ENCODE results near the gene TTLL7. TPM values are rescaled to one million over a fixed set of nuclear protein-coding genes. Genes with fewer than 3 reads are reported as not detected.
A peak's percentile ranks its signal among the peaks of the same experiment; 100 is the strongest.
"Not testable (repeated sequence)": the region's sequence is repeated elsewhere in the genome, so short reads cannot be mapped to it uniquely, and the experiment has no call there.

TTLL7 gene
- polyA plus RNA-seq, 12 donors: 18.8 to 58.8 (median 33.7) TPM; not detected in 1

DNA sequence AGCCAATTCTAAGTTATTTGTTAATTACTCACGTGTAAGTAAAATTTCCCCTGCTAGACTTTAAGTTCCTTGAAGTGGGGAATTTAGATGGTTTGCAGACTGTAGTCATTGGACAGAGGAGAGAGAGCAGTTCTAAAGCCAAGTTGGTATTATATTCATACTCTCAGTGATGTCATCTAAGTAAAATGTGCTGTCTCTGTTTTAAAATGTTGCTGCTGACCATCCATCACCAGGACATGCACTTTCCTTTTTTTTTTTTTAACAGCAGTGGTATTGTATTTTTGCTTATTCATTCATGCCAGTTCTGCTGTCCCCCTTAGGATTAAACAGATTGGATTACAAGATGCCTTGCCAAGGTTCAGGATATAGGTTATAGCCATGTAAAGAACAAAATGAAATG, 2.3 kb downstream of the TTLL7 start:
- peak; percentile 24 for DNase-seq

DNA sequence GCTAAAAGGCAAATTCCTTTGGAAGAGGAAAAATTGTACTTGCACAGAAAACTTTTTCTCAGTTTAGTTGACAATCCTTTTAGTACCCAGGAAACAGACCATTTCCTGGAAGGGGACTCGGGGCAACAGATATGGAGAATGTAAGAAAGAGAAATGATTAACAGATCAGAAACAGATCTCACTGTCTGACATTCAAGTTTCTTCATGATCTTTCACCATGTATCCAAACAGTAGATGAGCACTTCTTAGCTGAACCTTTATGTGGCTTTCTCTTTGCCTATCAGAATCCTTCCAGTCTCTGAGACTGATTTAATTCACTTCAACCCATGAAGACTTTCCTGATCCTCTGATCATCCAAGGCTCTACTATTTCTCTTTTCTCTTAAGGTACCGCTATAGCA, 2.7 kb downstream of the TTLL7 start:
- DNase-seq: no peak

- no peak for DNase-seq
Observed at GRCh38 chr1:83995649-83996048, 3.3 kb downstream of the TTLL7 start.

- no peak for DNase-seq
Observed at GRCh38 chr1:83994111-83994510, 4.8 kb downstream of the TTLL7 start.

DNA sequence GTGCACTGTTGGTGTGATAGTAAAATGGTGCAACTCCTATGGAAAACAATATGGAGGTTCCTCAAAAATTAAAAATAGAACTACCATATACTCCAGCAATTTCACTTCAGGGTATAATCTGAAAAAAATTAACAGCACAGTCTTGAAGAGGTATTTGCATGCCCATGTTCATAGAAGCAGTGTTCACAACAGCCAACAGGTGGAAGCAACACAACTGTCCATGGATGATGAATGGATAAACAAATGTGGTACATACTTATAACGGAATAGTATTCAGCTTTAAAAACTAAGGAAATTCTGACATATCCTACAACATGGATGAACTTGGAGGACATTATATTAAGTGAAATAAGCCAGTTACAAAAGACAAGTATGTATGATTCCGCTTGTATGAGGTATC, 8.2 kb downstream of the TTLL7 start:
- no peak for DNase-seq

GRCh38 chr1:83985048-83985447, 13.9 kb downstream of the TTLL7 start:
- DNase-seq: no peak

- not testable (repeated sequence) for DNase-seq
Observed at GRCh38 chr1:83983918-83984317, 15.0 kb downstream of the TTLL7 start.

DNA sequence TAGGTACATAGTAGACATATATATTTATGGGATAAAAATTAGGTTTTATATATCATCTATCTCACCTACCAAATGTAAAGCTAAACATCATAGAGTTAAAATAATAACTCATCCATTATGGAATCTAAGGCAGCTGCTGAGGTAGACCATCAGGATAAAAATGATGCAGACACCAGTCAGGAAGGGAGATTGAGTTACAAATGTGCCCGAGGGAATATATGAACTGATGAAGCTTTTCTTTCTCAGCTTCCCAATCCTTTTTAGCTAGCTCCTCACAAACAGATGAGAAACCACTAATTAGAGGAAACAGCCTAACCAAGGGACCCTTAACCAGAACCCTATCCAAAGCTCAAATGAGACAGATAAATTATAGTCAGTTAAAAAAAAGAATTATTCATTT, 20.9 kb downstream of the TTLL7 start:
- no peak for DNase-seq

- no peak for DNase-seq
Observed at GRCh38 chr1:83976920-83977319, 22.0 kb downstream of the TTLL7 start.

- peak; percentile 4 for DNase-seq
Observed at GRCh38 chr1:83970802-83971201, 28.1 kb downstream of the TTLL7 start.

DNA sequence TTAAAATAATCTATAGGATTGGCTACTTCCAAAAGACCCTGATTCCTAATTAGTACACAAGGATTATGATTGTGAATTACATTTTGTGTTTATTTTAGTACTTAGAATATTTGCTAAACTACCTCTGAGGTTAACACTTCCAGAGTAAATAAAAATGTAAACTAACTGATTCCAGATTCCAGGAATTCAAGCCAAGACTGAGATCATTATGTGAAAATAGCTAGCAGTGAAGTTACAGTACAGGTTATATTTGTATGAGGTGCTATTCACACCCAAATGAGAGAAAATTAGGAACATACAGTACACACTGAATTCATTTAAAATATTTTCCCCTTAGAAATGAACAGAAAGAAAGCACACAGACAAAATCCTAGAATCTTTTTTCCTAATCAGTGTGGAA, 28.8 kb downstream of the TTLL7 start:
- peak; percentile 27 for DNase-seq

DNA sequence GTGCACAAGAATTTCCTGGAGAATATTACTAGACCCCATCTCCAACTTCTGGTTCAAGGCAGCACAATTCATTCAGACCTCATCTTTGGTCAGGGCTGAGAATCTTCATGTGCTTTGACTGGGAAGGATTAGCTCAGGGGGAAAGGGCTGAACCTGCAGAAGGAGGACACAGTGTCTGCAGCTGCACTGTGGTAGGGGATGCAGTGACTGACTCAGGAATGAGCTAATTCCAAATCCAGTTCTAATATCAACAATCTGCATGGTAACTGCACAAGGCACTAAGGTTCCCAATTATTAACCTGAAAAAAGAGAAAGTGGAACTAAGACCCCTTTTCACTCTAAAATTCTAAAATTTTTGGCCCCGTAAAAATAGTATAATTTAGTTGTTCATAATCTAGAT, 31.6 kb downstream of the TTLL7 start:
- DNase-seq: no peak

DNA sequence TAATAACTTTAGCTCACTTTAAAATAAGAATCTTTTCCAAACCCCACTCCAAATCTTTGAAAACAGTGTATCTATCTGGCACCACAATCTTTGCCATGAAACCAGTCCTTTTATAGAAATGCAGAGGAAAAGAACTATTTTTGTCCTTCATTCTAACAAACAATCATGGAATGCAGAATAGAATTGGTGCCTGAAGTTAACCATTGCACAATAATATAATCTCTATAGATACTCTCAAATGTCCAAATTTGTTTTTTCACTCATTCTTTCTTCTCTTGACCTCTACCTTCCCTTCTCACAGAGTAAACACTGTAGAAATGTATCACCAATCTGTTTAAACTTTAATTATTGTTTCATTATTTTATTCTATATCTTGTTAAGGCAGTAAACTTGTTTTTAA, 34.8 kb downstream of the TTLL7 start:
- no peak for DNase-seq

DNA sequence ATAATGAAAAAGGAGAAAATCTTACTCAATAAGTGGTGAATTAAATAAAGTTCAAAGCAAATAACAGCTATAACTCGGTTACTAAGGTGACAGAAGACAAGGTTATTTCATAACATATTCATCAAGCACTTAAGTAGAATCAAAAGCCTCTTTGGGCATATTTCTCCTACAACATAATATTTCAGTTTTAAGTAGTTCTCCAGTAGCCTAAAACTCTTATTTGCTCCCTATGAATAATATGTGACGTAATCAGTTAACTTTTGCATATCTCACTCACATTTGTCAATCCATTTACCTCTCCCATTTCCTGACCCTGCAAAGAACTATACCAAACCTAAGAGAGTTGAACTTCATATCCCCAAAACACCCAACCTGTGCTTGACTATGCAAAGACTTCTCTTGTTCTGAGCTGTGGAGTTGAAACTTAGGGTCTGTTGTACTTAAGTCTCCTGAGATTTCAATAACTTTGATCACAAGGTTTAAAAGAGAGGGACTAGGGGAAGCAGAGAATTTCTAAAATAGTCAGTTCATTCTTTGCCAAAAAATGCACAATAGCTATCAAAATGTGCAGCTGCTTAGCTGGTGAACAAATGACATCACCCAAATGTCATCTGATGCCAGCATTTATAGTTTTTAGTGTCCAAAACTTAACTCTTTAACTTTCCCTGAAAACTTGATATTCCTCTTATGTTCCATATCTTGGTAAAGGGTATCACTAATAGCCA, 37.2 kb downstream of the TTLL7 start:
- DNase-seq: no peak

GRCh38 chr1:83960669-83961277, 38.2 kb downstream of the TTLL7 start:
- no peak for DNase-seq

DNA sequence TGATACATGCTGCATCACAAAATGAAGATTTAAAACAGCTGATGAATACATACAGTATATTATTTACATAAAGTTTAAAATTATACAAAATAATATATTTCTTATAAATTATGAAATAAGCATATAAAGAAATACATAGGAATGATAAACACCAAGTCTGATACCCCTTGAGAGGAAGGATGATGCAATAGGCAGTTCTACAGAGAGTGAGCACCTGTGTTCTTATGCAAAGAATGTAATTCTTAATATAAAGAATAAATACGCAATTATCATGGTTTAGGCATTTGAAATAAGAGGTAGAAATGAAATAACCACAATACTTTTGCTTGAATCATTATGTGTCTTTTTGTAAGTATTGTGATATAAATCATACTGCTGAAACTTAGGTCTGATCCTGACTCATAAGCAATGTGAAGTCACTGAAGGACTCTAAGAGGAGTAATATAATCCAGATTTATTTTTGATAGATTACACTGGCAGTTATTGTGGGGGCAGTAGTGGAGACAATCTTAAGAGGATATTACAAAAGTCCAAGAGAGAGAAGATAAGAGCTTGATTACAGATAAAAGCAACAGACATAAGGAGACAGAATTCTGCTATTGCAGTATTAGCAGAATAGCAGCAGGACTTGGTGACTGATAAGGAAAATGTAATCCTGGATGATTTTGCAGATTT, 39.0 kb downstream of the TTLL7 start:
- DNase-seq: no peak

DNA sequence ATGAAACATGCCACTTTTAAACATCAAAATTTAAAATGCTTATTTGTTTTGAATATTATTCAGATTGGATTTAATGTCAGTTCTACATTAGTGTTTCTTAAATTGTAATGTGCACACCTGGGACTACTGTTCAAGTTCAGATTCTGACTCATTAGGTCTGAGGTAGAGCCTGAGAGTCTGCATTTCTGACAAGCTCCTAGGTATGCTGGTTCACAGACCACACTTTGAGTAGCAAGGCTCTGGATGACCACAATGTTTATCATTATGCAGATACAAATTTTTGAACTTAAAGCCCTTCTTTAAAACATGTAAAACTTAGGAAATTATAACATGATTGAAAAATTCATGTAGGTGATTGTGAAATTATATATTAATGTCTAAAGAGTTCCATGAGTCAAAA, 40.2 kb downstream of the TTLL7 start:
- DNase-seq: no peak

DNA sequence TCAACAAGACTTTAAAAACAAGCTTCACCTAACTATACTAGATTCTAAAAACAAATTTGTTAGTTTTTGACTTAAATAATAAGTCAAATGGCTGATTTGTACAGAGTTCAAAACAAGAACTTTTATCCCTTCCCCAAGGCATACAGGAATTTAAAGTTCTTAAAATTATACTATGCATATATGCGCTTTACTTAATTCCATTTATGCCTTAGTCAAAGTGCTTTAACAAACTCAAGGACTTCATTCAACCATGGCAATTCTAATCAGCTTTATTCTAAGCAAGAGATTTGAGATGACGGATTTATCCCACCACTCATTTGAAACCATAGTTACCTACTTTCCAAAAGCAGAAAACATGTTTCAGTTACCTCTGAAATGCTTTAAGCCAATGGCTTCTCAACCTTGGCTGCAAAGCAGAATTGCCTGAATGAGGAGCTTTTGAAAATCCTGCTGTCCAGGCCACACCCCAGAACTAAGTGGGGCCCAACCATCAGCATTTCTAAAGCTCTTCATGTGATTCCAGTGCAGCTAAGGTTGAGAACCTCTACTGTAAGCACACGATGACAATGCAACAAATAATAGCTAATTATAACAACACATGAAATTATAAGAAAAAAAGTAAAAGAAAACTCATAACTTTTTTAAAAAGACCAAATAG, 44.6 kb downstream of the TTLL7 start:
- no peak for DNase-seq

DNA sequence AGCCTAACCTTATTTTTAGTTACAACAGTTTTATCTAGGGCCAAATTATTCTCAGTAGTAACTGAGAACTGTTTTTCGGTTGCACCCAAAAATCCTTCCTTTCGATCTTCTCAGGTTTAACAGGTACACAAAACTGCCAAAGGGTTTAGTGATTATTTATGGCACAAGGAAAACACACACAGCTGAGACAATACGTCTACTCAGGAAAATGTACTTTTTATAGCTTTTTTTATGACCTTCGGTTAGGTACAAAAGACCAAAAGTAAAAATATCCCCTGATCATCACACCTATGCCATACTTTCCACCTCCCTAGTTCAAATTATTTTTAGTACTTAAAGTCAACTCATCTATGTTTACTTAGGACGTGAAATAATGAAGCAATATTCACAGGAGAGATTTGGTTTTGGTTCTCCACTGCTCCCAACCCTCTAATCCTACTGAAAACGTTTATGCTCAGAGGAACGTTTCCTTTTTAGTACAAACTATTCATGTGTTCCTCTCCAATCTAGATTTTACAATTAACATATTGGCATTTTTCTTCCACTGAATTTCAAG, 48.7 kb downstream of the TTLL7 start:
- DNase-seq: no peak

DNA sequence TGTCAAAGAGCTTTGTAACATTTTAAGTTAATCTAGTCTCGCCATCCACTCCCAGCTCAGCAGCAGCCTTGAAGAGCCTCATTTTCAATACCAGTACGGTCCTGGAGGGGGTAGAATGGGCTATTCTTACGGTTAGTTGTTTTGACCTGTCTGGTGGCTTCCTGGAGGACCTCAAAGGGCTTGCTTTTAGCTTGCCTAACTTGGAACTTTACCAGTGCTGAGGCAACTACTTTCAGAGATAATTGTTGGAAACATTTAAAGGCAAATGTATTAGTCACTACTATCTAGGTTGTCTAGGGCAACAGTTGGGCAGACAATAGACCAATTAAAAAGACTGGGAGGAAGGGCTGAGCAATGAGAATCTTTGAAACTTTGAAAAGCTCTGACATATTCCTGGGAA, 56.0 kb downstream of the TTLL7 start:
- DNase-seq: no peak

DNA sequence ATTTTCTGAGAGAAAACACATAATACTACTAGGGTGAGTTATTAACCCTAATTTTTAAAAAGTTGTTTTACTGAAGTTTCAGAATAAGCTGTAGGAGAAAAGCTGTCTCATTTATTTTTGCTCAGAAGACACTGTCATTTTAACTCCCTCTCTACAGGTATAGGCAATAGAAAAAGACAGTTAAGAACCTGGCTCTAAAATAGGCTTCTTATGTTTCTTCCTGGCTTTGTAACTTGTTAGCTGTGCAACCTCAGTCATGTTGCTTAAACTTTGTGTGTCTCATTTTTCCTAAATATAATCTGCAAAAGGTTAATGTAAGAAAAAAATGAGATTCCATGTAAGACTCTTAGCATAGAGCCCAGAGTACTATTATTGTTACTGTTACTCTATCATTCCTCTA, 64.4 kb downstream of the TTLL7 start:
- DNase-seq: no peak

GRCh38 chr1:83932693-83933092, 66.2 kb downstream of the TTLL7 start:
- DNase-seq: no peak
